ENCODE results near the gene CLCA2.

The CLCA2 gene

DNA sequence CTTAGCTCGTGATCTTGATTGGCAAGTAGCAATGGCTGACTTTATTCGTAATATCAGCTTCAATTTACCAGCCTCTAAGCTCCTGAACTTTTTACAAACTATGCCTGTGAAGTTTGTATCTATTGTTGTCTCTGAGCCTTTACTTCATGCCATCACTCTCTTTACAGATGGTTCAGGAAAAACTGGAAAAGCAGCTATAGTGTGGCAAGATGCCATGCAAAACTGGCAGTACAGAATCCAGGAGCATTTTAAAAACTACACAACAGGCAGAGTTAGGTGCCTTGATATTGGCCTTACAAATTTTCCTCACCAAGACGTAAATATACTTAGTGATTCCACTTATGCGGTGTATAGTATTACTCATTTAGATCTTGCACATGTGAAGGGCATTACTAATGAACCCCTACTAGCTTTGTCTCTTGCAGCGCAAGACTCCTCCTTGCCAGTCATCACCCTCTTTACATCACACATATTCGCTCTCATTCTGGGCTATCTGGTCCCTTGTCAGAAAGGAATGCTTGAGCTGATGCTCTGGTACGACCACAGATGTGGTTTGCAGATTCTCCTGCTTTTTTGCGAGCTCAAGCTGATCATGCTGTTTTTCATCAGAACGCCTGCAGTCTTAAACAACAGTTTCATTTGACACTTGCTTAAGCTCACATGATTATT lies 81.1 kb downstream of the CLCA2 start:
- no peaks in the 10 kb centered on the region for H3K36me3 ChIP-seq (ENCODE audit: control insufficient read depth in 4 of 4, insufficient read depth in 4 of 4, low read length in 3 of 4)
- WGBS (ENCODE audit: insufficient coverage): 94% methylated on average over 6 of the region's 9 CpGs
- H3K4me3 ChIP-seq (ENCODE audit: control insufficient read depth in 1 of 7, extremely low read depth in 1 of 7, insufficient read depth in 4 of 7, low read depth in 2 of 7, low read length in 6 of 7): no peak overlapping the region
- no peaks in the 10 kb centered on the region for H3K27me3 ChIP-seq (replicated peaks in 2 of 5; ENCODE audit: control insufficient read depth in 4 of 5, insufficient read depth in 5 of 5, low read length in 4 of 5)
- no peak for DNase-seq
- peaks cover 0 to 17% (median 15%) of the 10 kb centered on the region in 4 experiments for H3K4me1 ChIP-seq (ENCODE audit: control extremely low read depth in 1 of 4, control insufficient read depth in 4 of 4, insufficient read depth in 4 of 4, low read length in 3 of 4)
- ChIA-PET CTCF (interaction anchor here (0.8 to 3.8 kb wide), 13 partner anchors 12 to 196 kb away, joined by 3 to 27 read pairs (median 3); partner anchors contain the start of gene CLCA2), POLR2A (no interaction called here)
- H3K27ac ChIP-seq (ENCODE audit: insufficient read depth in 1 of 2, low read depth in 1 of 2, low read length in 2 of 2, poor library complexity in 1 of 2, severe bottlenecking in 2 of 2): no peak overlapping the region
- H3K9me3 ChIP-seq (ENCODE audit: control extremely low read depth in 1 of 5, control insufficient read depth in 4 of 5, insufficient read depth in 2 of 5, low read depth in 1 of 5, low read length in 4 of 5): no peaks in the 10 kb centered on the region

DNA sequence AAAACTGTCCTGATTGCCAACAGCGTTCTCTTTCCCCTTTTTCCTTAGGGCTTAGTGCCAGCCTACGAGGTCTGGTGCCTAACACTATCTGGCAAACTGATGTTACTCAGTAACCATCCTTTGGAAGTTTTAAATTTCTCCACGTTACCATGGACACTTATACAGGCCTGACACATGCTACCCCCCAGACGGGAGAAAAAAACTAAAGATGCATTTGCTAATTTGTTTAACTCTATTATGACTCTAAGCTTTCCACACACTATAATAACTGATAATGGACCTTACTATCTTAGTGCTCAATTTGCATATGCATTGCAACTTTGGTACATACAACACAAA lies 81.6 kb downstream of the CLCA2 start:
- ChIA-PET CTCF (interaction anchor here (0.7 to 3.8 kb wide), 14 partner anchors 11 to 195 kb away, joined by 3 to 27 read pairs (median 4); no protein-coding TSS in a partner anchor), POLR2A (no interaction called here)
- 94% methylated on average over 3 of the region's 4 CpGs for WGBS (ENCODE audit: insufficient coverage)
- Histone ChIP-seq H3K4me1 (ENCODE audit: control extremely low read depth in 1 of 4, control insufficient read depth in 4 of 4, insufficient read depth in 4 of 4, low read length in 3 of 4) (peaks cover 0 to 17% (median 15%) of the 10 kb centered on the region in 4 experiments), H3K36me3 (ENCODE audit: control insufficient read depth in 4 of 4, insufficient read depth in 4 of 4, low read length in 3 of 4) (no peaks in the 10 kb centered on the region), H3K9me3 (ENCODE audit: control extremely low read depth in 1 of 5, control insufficient read depth in 4 of 5, insufficient read depth in 2 of 5, low read depth in 1 of 5, low read length in 4 of 5) (no peaks in the 10 kb centered on the region), H3K4me3 (ENCODE audit: control insufficient read depth in 1 of 7, extremely low read depth in 1 of 7, insufficient read depth in 4 of 7, low read depth in 2 of 7, low read length in 6 of 7) (no peak overlapping the region), H3K27ac (ENCODE audit: insufficient read depth in 1 of 2, low read depth in 1 of 2, low read length in 2 of 2, poor library complexity in 1 of 2, severe bottlenecking in 2 of 2) (no peak overlapping the region), H3K27me3 (replicated peaks in 2 of 5; ENCODE audit: control insufficient read depth in 4 of 5, insufficient read depth in 5 of 5, low read length in 4 of 5) (no peaks in the 10 kb centered on the region)
- DNase-seq: no peak
